GM18519 (cell line): Measurements from ENCODE around the gene ETS2.

Experiments used
- ATAC-seq: cut with Tn5 transposase; IDR thresholded peaks from one replicate; pipeline ENCODE4 v1.9.1; 2021; ENCODE audit warnings: mild to moderate bottlenecking, moderate library complexity; ENCODE audit not compliant: unreplicated experiment, low FRiP score

The ETS2 gene

DNA sequence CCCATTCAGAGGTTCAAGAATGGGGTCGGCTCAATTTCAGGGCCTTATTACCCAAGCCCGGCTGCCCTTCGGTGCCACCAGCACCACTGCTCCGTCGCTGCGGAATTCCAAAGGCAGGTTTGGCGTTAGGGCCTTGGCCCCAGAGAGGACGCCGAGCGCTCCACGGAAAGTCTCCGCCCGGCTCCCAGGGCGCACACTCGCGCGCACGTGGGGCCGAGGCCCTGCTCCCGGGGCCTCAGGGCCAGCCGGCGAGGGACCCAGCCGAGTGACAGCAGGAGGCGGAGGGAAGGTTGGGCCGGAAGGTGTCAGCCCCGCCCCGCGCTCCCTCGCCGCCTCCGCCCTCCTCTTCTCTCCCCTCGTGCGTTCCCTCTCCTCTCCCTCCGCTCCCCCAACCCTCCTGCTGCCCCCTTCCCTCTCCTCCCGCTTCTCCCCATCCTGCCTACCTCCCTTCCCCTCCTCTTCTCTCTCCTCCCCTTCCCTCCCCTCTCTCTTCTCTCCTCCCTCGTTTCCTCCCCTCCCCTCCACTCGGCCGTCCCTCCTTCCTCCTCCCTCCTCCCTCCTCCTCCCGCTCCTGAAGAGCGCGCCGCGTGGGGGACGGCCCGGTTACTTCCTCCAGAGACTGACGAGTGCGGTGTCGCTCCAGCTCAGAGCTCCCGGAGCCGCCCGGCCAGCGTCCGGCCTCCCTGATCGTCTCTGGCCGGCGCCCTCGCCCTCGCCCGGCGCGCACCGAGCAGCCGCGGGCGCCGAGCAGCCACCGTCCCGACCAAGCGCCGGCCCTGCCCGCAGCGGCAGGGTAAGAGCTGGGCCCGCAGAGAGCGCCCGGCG, at the start of gene ETS2:
TSS of gene ETS2 (plus strand) at position 602 of the 825 bp plus-strand sequence. CDS start 4,106 bp downstream, outside the sequence.
- ATAC-seq: no peak

GRCh38 chr21:38756746-38757145, 49.0 kb upstream of the ETS2 start:
- no peak for ATAC-seq

GRCh38 chr21:38758501-38759214, 47.1 kb upstream of the ETS2 start:
- no peak for ATAC-seq

DNA sequence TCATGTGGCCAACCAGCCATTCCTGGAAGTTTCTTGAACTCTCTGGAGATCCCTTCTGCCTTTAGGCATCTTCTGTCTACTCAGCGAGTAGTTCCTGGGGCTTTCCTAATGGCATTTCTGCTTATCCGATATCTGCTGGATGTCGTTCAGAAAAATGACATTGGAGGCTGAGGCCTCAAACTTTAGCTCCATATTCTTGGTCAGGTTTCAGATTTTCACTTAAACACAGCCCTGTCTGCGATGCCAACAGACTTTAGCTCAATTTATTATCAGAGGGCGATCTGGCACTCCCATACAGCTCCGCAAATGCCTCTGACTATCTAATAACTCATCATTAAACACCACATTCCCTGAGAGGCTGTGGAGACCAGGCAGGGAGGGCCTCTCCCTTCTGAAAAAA, 46.3 kb upstream of the ETS2 start:
- no peak for ATAC-seq

DNA sequence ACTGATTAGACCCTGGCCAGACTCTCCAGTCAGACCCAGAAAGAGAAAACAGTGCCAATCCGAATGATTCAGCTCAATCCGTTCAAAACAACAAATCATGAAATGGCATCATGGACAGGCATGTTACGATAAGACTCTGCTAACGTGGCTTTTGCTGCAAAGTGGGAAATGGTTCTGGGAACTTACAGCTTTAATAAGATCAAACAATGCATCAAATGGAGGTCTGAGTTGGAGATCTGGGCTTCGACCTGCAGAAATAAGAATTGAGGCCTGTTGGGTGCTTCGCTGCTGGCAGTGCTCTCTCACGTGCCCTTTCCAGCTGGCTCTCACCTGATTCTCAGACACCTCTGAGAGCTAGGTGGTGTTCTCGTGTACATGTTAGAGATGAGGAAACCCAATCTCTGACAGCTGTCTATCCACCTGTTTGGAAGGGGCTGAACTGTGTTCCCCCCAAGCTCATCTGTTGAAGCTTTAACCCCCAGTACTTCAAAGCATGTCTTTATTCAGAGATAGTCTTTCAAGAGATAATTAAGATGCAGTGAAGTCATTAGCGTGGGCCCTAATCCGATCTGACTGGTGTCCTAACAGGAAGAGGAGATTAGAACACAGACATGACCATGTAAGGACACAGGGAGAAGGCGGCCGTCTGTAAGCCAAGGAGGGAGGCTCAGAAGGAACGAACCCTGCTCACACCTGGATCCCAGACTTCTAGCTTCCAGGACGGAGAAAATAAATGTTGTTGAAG, 45.5 kb upstream of the ETS2 start:
- no peak for ATAC-seq

DNA sequence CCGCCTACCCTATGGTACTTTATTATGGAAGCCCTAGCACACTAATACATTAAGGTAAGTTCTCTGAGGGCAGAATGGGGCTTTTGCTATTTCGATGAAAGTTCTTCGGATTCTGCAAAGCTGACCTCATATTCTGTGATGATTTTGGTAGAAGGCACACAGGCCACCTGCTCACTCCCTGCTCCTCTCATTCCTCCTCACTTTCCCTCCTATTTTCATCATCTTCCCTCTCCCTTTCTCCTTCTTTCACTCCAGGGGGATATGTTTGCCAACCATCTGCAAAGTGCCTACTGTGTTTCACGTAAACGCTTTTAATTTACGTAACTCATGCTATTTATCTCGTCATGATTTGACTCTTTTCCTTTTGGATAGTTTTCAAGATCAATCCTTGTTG, 45.0 kb upstream of the ETS2 start:
- no peak for ATAC-seq

GRCh38 chr21:38761531-38761930, 44.2 kb upstream of the ETS2 start:
- ATAC-seq: no peak

- ATAC-seq: no peak
Observed at GRCh38 chr21:38765056-38765455, 40.7 kb upstream of the ETS2 start.

GRCh38 chr21:38766987-38767722, 38.6 kb upstream of the ETS2 start:
- peak; percentile 91 for ATAC-seq

- no peak for ATAC-seq
Observed at GRCh38 chr21:38768471-38769063, 37.2 kb upstream of the ETS2 start.

GRCh38 chr21:38769191-38769780, 36.4 kb upstream of the ETS2 start:
- no peak for ATAC-seq

- no peak for ATAC-seq
Observed at GRCh38 chr21:38770660-38771059, 35.1 kb upstream of the ETS2 start.

- no peak for ATAC-seq
Observed at GRCh38 chr21:38771536-38771935, 34.2 kb upstream of the ETS2 start.

GRCh38 chr21:38772646-38773045, 33.1 kb upstream of the ETS2 start:
- no peak for ATAC-seq

DNA sequence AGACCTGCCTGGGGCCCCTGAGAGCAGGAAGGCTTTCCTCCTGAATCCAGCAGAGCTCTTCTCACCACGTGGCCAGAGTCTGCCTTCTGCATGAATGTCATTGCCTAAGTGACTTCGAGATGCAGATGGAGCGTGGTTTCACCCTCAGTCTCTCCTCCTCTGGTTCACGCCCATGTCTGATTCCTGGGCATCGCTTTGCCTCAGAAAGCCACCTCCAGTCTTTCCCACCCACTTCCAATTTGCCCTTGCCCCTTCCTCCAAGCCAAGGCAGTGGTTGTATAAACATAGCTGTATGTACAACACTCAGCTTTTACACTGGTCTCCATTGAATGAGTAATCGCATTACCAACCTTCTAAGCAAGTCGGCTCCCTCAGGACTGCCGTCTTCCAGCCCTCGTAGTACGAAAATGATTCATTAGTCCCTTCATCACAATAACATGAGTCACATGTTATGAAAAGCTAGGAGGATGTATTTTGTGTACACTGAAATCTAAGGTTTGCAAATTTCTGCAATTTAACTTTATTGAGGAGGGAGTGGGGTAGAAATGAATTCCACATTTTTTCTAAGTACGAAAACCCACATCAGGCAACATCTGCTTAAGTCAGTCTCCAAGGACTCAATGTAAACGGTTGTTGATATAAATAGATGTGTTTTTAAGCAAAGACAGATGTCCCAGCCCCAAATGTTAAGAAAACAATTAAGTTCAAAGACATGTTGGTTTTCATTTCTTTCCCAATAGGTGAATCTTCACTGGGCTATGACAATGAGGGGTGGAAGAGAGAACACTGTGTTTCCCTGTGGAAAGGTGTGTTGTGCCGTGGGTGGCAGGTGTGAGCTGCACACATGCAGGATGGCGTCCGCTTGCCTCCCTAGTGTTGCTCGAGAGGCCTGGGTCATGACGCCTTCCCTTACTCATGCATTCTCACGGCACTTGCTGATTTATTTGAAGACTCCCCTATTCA, 32.3 kb upstream of the ETS2 start:
- no peak for ATAC-seq

- no peak for ATAC-seq
Observed at GRCh38 chr21:38774152-38774551, 31.6 kb upstream of the ETS2 start.

DNA sequence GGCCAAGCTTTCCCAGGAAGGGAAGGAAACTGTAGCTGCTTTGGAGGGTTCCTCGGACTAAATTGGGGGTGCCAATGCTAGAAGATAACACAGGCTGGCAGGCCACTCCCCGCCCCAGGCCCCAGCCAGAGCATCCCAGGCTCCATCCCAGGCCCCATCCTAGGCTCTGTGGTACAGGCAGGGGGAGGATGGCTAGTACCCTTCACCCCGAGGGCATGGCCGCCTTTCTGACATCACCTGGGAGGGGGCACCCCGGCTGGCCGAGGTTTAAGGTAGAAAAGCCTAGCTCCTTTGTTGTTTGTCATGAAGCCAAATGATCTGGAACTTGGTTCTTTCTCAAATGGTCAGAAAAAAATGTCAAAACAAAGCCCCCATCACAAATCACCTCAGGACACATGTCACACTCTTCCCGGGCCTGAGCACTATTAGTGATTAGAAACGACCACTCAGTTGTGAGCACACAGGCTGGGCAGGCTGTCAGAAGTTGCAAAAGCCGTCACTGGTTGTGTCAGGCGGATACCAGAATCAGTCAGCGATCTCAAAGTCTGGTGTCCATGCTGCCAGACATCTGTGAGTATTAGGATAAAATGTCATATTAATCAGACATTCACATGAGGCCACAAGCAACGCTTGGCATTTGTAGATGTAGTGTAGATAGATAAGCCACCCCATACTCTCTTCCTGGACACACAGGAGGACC, 31.0 kb upstream of the ETS2 start:
- no peak for ATAC-seq

DNA sequence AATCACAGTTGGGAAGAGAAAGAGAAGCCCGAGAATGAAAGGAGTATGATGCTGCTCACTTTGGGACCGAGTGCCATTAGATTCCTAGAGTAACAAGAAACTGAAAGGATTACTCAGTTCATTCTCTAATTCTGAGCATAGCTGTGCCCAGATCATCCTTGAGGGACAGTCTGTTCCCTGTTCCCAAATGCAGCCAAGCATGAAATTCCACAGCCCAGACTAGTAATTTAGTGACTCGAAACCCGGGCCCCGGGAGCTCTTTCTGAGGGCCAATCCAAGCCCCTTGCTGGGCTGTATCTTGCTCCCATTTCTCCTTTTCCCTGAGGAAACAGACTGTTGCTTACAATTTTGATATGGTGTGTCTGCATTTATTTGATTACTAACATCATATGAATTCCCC, 30.0 kb upstream of the ETS2 start:
- no peak for ATAC-seq
